Lung (tissue), 12 donors: ENCODE results near the gene PDGFB. TPM values are rescaled to one million over a fixed set of nuclear protein-coding genes. Genes with fewer than 3 reads are reported as not detected.

Experiments
- ATAC-seq: fragments of 200-7000 bp; cut with Tn5 transposase; one replicate; pipeline ENCODE4 v1.9.1; 2020; ENCODE audit warnings: moderate number of reproducible peaks; ENCODE audit not compliant: insufficient read depth, low FRiP score
- DNase-seq, 3 donors: peaks; one replicate each; pipeline ENCODE4 v3.0.0-alpha.2; 2013 to 2017
- H3K27ac ChIP-seq, 2 donors: one replicate each; pipeline ENCODE4 v1.5.1; 2013; ENCODE audit warnings: mild to moderate bottlenecking in 2 of 2, moderate library complexity in 2 of 2, control low read depth in 1 of 2, inconsistent platforms in 1 of 2, low read depth in 1 of 2, low read length in 1 of 2
- H3K27me3 ChIP-seq, 3 donors: one replicate each; pipeline ENCODE4 v1.5.1; 2013; ENCODE audit warnings: low read length in 2 of 3; ENCODE audit not compliant: control insufficient read depth in 3 of 3, insufficient read depth in 3 of 3
- H3K36me3 ChIP-seq, 4 donors: one replicate each; pipeline ENCODE4 v1.5.1; 2013; ENCODE audit warnings: low read length in 4 of 4, mild to moderate bottlenecking in 1 of 4, moderate library complexity in 1 of 4; ENCODE audit not compliant: control insufficient read depth in 4 of 4, insufficient read depth in 4 of 4
- H3K4me1 ChIP-seq, 5 donors: one replicate each; pipeline ENCODE4 v1.5.1; 2013; ENCODE audit warnings: low read length in 5 of 5, mild to moderate bottlenecking in 2 of 5, moderate library complexity in 1 of 5; ENCODE audit not compliant: control insufficient read depth in 5 of 5, insufficient read depth in 5 of 5
- H3K4me3 ChIP-seq: one replicate; pipeline ENCODE4 v1.5.1; 2013; ENCODE audit warnings: mild to moderate bottlenecking, control low read depth, moderate library complexity
- H3K9ac ChIP-seq, 2 donors: one replicate each; pipeline ENCODE4 v1.5.1; 2013; ENCODE audit warnings: low read length in 2 of 2, control low read depth in 1 of 2; ENCODE audit not compliant: insufficient read depth in 1 of 2
- H3K9me3 ChIP-seq, 4 donors: one replicate each; pipeline ENCODE4 v1.5.1; 2013; ENCODE audit warnings: low read length in 3 of 4, mild to moderate bottlenecking in 1 of 4, moderate library complexity in 1 of 4; ENCODE audit not compliant: control insufficient read depth in 4 of 4, insufficient read depth in 3 of 4
- CTCF ChIP-seq: IDR thresholded peaks from 2 replicates; pipeline ENCODE4 v1.5.1; 2012; ENCODE audit warnings: mild to moderate bottlenecking; ENCODE audit errors: control extremely low read depth, extremely low read depth
- WGBS, 2 donors: extraction: QIAGEN DNeasy Blood & Tissue Kit; methylation state at CpG; one replicate each; pipeline ENCODE4 v1.1.7; 2013; 5-methylcytosine and 5-hydroxymethylcytosine counted together
- polyA plus RNA-seq, 2 donors: library from polyadenylated mRNA; stranded (reverse); fragments of 200-250 nt; gene quantifications; one replicate each; pipeline ENCODE4 v1.2.1, GENCODE V29; 2013
- total RNA-seq, 2 donors: library from RNA; depleted of rRNA in 1 of 2; stranded (reverse); fragments of >200 nt in 1 of 2; gene quantifications; one replicate each; pipeline ENCODE4 v1.2.1, GENCODE V29; 2014 to 2021
- donor health status: control.
- donor health status: control.
- donor health status: Bipolar disorder and iron deficiency.
- donor health status: healthy.
- donor health status: DM: yes; HTN: yes; CAD: no.

The PDGFB gene
- total and polyA plus RNA-seq, 4 donors, result 9.8 to 56.7 (median 29.5) TPM

DNA sequence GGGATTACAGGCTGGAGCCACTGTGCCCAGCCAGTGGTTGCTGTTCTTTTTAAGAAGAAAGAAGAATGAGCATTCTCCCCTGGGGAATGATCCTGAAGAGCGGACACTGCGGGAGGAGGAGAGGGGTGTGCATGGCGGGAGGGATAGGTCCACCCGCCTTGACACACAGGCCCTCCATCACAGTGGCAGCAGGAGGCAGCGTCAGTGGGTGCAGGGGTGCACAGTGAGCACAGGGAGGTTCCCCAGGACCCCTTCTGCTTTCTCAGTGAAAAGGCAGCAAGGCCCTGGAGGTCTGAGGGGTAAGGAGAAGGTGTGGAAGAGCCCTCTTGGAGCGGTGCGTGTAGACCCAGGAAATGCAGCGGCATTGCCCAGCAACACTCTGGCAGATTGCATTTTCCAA is 63.4 kb downstream of the PDGFB start:
- Histone ChIP-seq H3K27ac (peak overlapping the region in 1 of 2 donors; percentile 26), H3K27me3 (no peaks in the 10 kb centered on the region), H3K4me1 (peaks cover 0 to 25% (median 8%) of the 10 kb centered on the region in 5 donors), H3K36me3 (no peaks in the 10 kb centered on the region), H3K9me3 (peaks cover 0 to 5% (median 0%) of the 10 kb centered on the region in 4 donors), H3K9ac (no peak overlapping the region), H3K4me3 (no peak overlapping the region)
- ATAC-seq (no peak), DNase-seq (no peak)
- TF ChIP-seq CTCF, result no peak
- WGBS, 2 donors, result 95 to 97% methylated on average over 8 of the region's 8 CpGs

- peak; percentile 46 to 56 (median 47) for DNase-seq
- 79 to 81% methylated on average over 21 of the region's 21 CpGs for WGBS, 2 donors
These were observed 64.9 kb downstream of the PDGFB start for GRCh38 chr22:39179841-39180335.

GRCh38 chr22:39179401-39179827 is 65.4 kb downstream of the PDGFB start:
- Histone ChIP-seq H3K27me3 (no peaks in the 10 kb centered on the region), H3K36me3 (no peaks in the 10 kb centered on the region), H3K9ac (no peak overlapping the region), H3K9me3 (peaks cover 0 to 5% (median 0%) of the 10 kb centered on the region in 4 donors), H3K27ac (peak overlapping the region in 1 of 2 donors; percentile 68), H3K4me1 (peaks cover 7 to 33% (median 24%) of the 10 kb centered on the region in 5 donors), H3K4me3 (no peak overlapping the region)
- WGBS, 2 donors, result 81 to 87% methylated on average over 6 of the region's 6 CpGs
- no peak for TF ChIP-seq CTCF
- DNase-seq, result no peak
- no peak for ATAC-seq

More at GRCh38 chr22:39179841-39180335, 64.9 kb downstream of the PDGFB start:
- ATAC-seq, result no peak
- H3K9me3 ChIP-seq, result peaks cover 0 to 5% (median 0%) of the 10 kb centered on the region in 4 donors
- H3K9ac ChIP-seq, result no peak overlapping the region
- H3K4me1 ChIP-seq, result peaks cover 6 to 34% (median 19%) of the 10 kb centered on the region in 5 donors
- H3K36me3 ChIP-seq, result no peaks in the 10 kb centered on the region
- H3K27me3 ChIP-seq, result no peaks in the 10 kb centered on the region
- H3K27ac ChIP-seq, result peak overlapping the region in 1 of 2 donors; percentile 13
- no peak for TF ChIP-seq CTCF
- no peak overlapping the region for H3K4me3 ChIP-seq
